ENCODE results near the gene FRMD1. TPM values are rescaled to one million over a fixed set of nuclear protein-coding genes. Genes with fewer than 3 reads are reported as not detected.

FRMD1 gene
- total RNA-seq, 4 donors from 2014 or later, result 1.0 TPM; not detected in 3

- no peak for DNase-seq
- Histone ChIP-seq H3K27me3 (no peaks in the 10 kb centered on the region), H3K9me3 (no peaks in the 10 kb centered on the region), H3K4me1 (no peaks in the 10 kb centered on the region), H3K27ac (no peak overlapping the region), H3K4me3 (no peak overlapping the region), H3K36me3 (no peaks in the 10 kb centered on the region)
- TF ChIP-seq POLR2A (IDR thresholded peaks at IDR 0.05) (no peak), CTCF (IDR thresholded peaks at IDR 0.05) (no peak)
- intact Hi-C loops (cut with DNase I; ENCODE audit: low total_unique reads), result no loop called here
Measured at GRCh38 chr6:168022488-168023321, 56.3 kb downstream of the FRMD1 start.

DNA sequence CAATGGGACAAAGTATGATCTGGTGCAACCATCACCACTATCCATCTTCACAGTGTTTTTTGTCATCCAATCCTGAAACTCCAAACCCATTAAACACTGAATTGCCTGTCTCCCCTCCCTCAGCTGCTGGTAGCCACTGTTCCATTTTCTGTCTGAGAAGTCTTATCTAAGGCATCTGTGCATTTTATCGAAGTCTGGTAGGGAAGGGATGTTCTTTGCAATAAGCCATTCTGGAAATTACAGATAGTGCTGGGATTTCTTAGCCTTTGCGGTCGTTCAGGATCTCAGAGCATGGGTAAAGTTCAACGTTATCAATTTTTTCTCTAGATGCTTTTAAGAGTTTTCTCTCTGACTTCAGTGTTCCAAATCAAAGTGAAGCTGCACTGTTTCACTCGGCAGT lies 57.4 kb downstream of the FRMD1 start:
- H3K36me3 ChIP-seq, result no peaks in the 10 kb centered on the region
- H3K4me1 ChIP-seq, result no peaks in the 10 kb centered on the region
- no peak for DNase-seq
- intact Hi-C loops (cut with DNase I; ENCODE audit: low total_unique reads), result no loop called here
- H3K9me3 ChIP-seq, result no peaks in the 10 kb centered on the region
- H3K4me3 ChIP-seq, result no peak overlapping the region
- no peak for TF ChIP-seq CTCF (IDR thresholded peaks at IDR 0.05)
- no peak for TF ChIP-seq POLR2A (IDR thresholded peaks at IDR 0.05)
- H3K27ac ChIP-seq, result no peak overlapping the region
- H3K27me3 ChIP-seq, result no peaks in the 10 kb centered on the region

GRCh38 chr6:168020242-168020641 lies 58.8 kb downstream of the FRMD1 start:
- Histone ChIP-seq H3K4me3 (no peak overlapping the region), H3K4me1 (no peaks in the 10 kb centered on the region), H3K27ac (no peak overlapping the region), H3K27me3 (no peaks in the 10 kb centered on the region), H3K36me3 (no peaks in the 10 kb centered on the region), H3K9me3 (no peaks in the 10 kb centered on the region)
- DNase-seq, result no peak
- TF ChIP-seq CTCF (IDR thresholded peaks at IDR 0.05), result no peak
- no peak for TF ChIP-seq POLR2A (IDR thresholded peaks at IDR 0.05)
- intact Hi-C loops (cut with DNase I; ENCODE audit: low total_unique reads), result no loop called here

DNA sequence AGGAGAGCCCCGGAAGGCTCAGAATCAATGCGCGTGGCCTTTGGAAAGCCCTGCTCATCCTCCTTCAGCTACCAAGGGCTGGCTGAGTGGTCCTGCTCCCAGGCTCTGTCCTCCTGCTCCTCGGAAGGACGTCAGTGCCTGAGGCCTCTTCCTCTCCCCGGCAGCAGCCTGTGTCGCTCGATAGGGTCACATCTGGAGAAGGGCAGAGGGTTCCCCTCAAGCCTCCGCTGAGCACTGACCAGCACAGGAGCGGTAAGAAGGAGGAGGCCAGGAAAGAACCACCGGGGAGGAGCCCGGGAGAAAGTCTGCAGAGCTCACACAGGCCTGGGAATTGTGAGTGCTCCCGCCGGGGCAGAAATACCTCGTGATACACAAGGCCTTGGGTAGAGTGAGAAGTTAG lies 60.3 kb downstream of the FRMD1 start:
- TF ChIP-seq CTCF (IDR thresholded peaks at IDR 0.05) (no peak), POLR2A (IDR thresholded peaks at IDR 0.05) (no peak)
- intact Hi-C loops (cut with DNase I; ENCODE audit: low total_unique reads), result no loop called here
- H3K27ac ChIP-seq, result no peak overlapping the region

GRCh38 chr6:168017629-168018028 lies 61.4 kb downstream of the FRMD1 start:
- H3K4me3 ChIP-seq, result no peak overlapping the region
- no peak overlapping the region for H3K27ac ChIP-seq
- no peak for DNase-seq
- H3K27me3 ChIP-seq, result no peaks in the 10 kb centered on the region
- H3K4me1 ChIP-seq, result no peaks in the 10 kb centered on the region
- intact Hi-C loops (cut with DNase I; ENCODE audit: low total_unique reads), result no loop called here
- no peaks in the 10 kb centered on the region for H3K36me3 ChIP-seq
- TF ChIP-seq CTCF (IDR thresholded peaks at IDR 0.05) (no peak), POLR2A (IDR thresholded peaks at IDR 0.05) (no peak)
- no peaks in the 10 kb centered on the region for H3K9me3 ChIP-seq

More for the DNA sequence above, 60.3 kb downstream of the FRMD1 start:
- DNase-seq, result no peak
- Histone ChIP-seq H3K4me3 (no peak overlapping the region), H3K27me3 (no peaks in the 10 kb centered on the region), H3K4me1 (no peaks in the 10 kb centered on the region), H3K9me3 (no peaks in the 10 kb centered on the region), H3K36me3 (no peaks in the 10 kb centered on the region)
